ENCODE data around the gene USP11.
"Not testable (repeated sequence)": the region's sequence is repeated elsewhere in the genome, so short reads cannot be mapped to it uniquely, and the experiment has no call there.

DNA sequence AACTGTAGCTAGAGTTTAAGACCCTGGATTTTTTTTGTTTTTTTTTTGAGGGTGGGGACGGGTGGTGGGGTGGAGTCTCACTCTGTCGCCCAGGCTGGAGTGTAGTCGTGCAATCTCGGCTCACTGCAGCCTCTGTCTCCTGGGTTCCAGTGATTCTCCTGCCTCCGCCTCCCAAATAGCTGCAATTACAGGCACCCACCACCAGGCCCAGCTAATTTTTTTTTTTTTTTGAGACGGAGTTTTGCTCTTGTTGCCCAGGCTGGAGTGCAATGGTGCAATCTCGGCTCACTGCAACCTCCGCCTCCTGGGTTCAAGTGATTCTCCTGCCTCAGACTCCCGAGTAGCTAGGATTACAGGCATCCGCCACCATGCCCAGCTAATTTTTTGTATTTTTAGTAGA, 51.8 kb downstream of the USP11 start:
- TF ChIP-seq, protein P1, sequence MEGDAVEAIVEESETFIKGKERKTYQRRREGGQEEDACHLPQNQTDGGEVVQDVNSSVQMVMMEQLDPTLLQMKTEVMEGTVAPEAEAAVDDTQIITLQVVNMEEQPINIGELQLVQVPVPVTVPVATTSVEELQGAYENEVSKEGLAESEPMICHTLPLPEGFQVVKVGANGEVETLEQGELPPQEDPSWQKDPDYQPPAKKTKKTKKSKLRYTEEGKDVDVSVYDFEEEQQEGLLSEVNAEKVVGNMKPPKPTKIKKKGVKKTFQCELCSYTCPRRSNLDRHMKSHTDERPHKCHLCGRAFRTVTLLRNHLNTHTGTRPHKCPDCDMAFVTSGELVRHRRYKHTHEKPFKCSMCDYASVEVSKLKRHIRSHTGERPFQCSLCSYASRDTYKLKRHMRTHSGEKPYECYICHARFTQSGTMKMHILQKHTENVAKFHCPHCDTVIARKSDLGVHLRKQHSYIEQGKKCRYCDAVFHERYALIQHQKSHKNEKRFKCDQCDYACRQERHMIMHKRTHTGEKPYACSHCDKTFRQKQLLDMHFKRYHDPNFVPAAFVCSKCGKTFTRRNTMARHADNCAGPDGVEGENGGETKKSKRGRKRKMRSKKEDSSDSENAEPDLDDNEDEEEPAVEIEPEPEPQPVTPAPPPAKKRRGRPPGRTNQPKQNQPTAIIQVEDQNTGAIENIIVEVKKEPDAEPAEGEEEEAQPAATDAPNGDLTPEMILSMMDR (conservative IDR thresholded peaks at IDR 0.05; ENCODE audit: low read depth, low read length) = not testable (repeated sequence)
- TF ChIP-seq RAD21 (IDR thresholded peaks at IDR 0.05; ENCODE audit: low read length) = not testable (repeated sequence)

Data from IMR-90 (cell line).